HCT116 (cell line): ENCODE results near the gene KLHDC7B. TPM values are rescaled to one million over a fixed set of nuclear protein-coding genes. Genes with fewer than 3 reads are reported as not detected.

Experiments
- ATAC-seq: fragments of 200-7000 bp; cut with Tn5 transposase; 2 replicates; pipeline ENCODE4 v1.9.1; 2020; ENCODE audit warnings: mild to moderate bottlenecking, moderate library complexity
- BruUV-seq: library from RNA; stranded (reverse); fragments of 400-500 nt; replicated peaks from 2 replicates; lab custom pipeline; 2021; lab: Mats Ljungman, UMichigan
- CTCF ChIA-PET: fragments of 300-600 bp; sonication (Branson Sonifier 250); formaldehyde crosslinking; loops from one replicate; lab custom pipeline; 2021; ENCODE audit warnings: antibody characterized with exemption; lab: Charles Lee
- POLR2A ChIA-PET: fragments of 300-600, 350-600 bp; sonication (Branson Sonifier 250); formaldehyde crosslinking; loops from one replicate; lab custom pipeline; 2021; ENCODE audit warnings: antibody characterized with exemption; lab: Charles Lee
- RAD21 ChIA-PET, 2 experiments: fragments of 300-600 bp; sonication (Branson Sonifier 250); formaldehyde crosslinking; loops; one replicate each; lab custom pipeline; 2023; ENCODE audit warnings: low total read pairs in 2 of 2; ENCODE audit not compliant: uncharacterized antibody in 2 of 2, unreplicated experiment in 2 of 2, low non-redundant PET in 1 of 2; lab: Charles Lee
- DNase-seq: peaks from one replicate; pipeline ENCODE4 v3.0.0-alpha.2; 2010; ENCODE audit warnings: low read depth, low spot score
- H2AFZ ChIP-seq: fragments of 200-600 bp; shearing (Covaris generic), sonication (generic); 2 replicates; pipeline ENCODE4 v1.6.1; 2017; ENCODE audit warnings: low read depth, mixed run types, mixed read lengths, antibody characterized with exemption, low read length; ENCODE audit not compliant: poor library complexity, severe bottlenecking
- H3K27ac ChIP-seq: 2 replicates; pipeline ENCODE4 v1.5.1; 2012; ENCODE audit warnings: low read depth, low read length
- H3K27me3 ChIP-seq: fragments of 200-600 bp; sonication (generic); 2 replicates; pipeline ENCODE4 v1.6.1; 2016; ENCODE audit warnings: mixed run types, low read length, mixed read lengths; ENCODE audit not compliant: insufficient read depth
- H3K36me3 ChIP-seq, 2 experiments: fragments of 200-500 bp in 1 of 2; fragments of 200-600 bp in 1 of 2; sonication (Bioruptor generic) in 1 of 2; sonication (generic) in 1 of 2; 2 replicates each; pipeline versions ENCODE4 v1.5.1 to v1.6.1; 2014 to 2016; ENCODE audit warnings: low read length in 2 of 2, inconsistent platforms in 1 of 2, mixed read lengths in 1 of 2, mixed run types in 1 of 2; ENCODE audit not compliant: insufficient read depth in 2 of 2, control insufficient read depth in 1 of 2
- H3K4me1 ChIP-seq, 2 experiments: fragments of 200-600 bp in 1 of 2; sonication (generic) in 1 of 2; 2 replicates each; pipeline versions ENCODE4 v1.5.1 to v1.6.1; 2012 to 2017; ENCODE audit warnings: low read length in 2 of 2, inconsistent platforms in 1 of 2, mild to moderate bottlenecking in 1 of 2, mixed read lengths in 1 of 2, mixed run types in 1 of 2, moderate library complexity in 1 of 2; ENCODE audit not compliant: insufficient read depth in 2 of 2, control insufficient read depth in 1 of 2
- H3K4me2 ChIP-seq: fragments of 200-600 bp; sonication (generic); 2 replicates; pipeline ENCODE4 v1.6.1; 2017; ENCODE audit warnings: mixed run types, low read length, mixed read lengths
- H3K4me3 ChIP-seq, 2 experiments: fragments of 200-600 bp in 1 of 2; sonication (generic) in 1 of 2; replicated peaks in 1 of 2; 2 replicates each; pipeline ENCODE4 v1.5.1; 2011 to 2016; ENCODE audit warnings: low read length in 2 of 2, control low read depth in 1 of 2, low read depth in 1 of 2, mild to moderate bottlenecking in 1 of 2, mixed read lengths in 1 of 2, mixed run types in 1 of 2
- H3K79me2 ChIP-seq: fragments of 200-600 bp; sonication (generic); 2 replicates; pipeline ENCODE4 v1.6.1; 2017; ENCODE audit warnings: mild to moderate bottlenecking, mixed run types, low read length, moderate library complexity, mixed read lengths; ENCODE audit not compliant: insufficient read depth
- H3K9ac ChIP-seq: fragments of 200-600 bp; sonication (generic); 2 replicates; pipeline ENCODE4 v1.6.1; 2016; ENCODE audit warnings: low read length, mixed read lengths
- H3K9me2 ChIP-seq: fragments of 200-600 bp; sonication (generic), shearing (Covaris generic); 2 replicates; pipeline ENCODE4 v1.6.1; 2017; ENCODE audit warnings: mixed run types, mild to moderate bottlenecking, moderate library complexity; ENCODE audit not compliant: insufficient read depth
- H3K9me3 ChIP-seq, 2 experiments: fragments of 200-500 bp in 1 of 2; fragments of 200-600 bp in 1 of 2; sonication (Bioruptor generic) in 1 of 2; sonication (generic) in 1 of 2; 2 replicates each; pipeline ENCODE4 v1.6.1; 2014 to 2017; ENCODE audit warnings: low read length in 2 of 2, mixed read lengths in 2 of 2, inconsistent platforms in 1 of 2, low read depth in 1 of 2, mild to moderate bottlenecking in 1 of 2, mixed run types in 1 of 2, moderate library complexity in 1 of 2; ENCODE audit not compliant: control insufficient read depth in 1 of 2, insufficient read depth in 1 of 2
- H4K20me1 ChIP-seq: fragments of 200-600 bp; sonication (generic), shearing (Covaris generic); 2 replicates; pipeline ENCODE4 v1.6.1; 2017; ENCODE audit warnings: mixed run types, mild to moderate bottlenecking, moderate library complexity; ENCODE audit not compliant: insufficient read depth
- CBX3 ChIP-seq: IDR thresholded peaks from 2 replicates; pipeline ENCODE4 v1.6.1; 2012; ENCODE audit warnings: low read depth
- CEBPB ChIP-seq: IDR thresholded peaks from 2 replicates; pipeline ENCODE4 v1.6.1; 2012; ENCODE audit warnings: low read depth
- EGR1 ChIP-seq: IDR thresholded peaks from 2 replicates; pipeline ENCODE4 v1.6.1; 2012; ENCODE audit warnings: low read depth
- EZH2phosphoT487 ChIP-seq: fragments of 200-600 bp; IDR thresholded peaks from 2 replicates; pipeline ENCODE4 v1.6.1; 2018; ENCODE audit warnings: antibody characterized with exemption, borderline replicate concordance
- FOSL1 ChIP-seq: IDR thresholded peaks from 2 replicates; pipeline ENCODE4 v1.6.1; 2012; ENCODE audit warnings: low read depth
- JUND ChIP-seq: IDR thresholded peaks from 2 replicates; pipeline ENCODE4 v1.6.1; 2012
- POLR2A ChIP-seq: IDR thresholded peaks from 2 replicates; pipeline ENCODE4 v1.7.0; 2011; ENCODE audit warnings: borderline replicate concordance; ENCODE audit not compliant: insufficient read depth, insufficient read length; ENCODE audit errors: extremely low read depth
- RAD21 ChIP-seq: IDR thresholded peaks from 2 replicates; pipeline ENCODE4 v1.6.1; 2012; ENCODE audit warnings: low read depth, mild to moderate bottlenecking
- SIN3A ChIP-seq: IDR thresholded peaks from 2 replicates; pipeline ENCODE4 v1.6.1; 2012; ENCODE audit warnings: low read depth
- SP1 ChIP-seq: IDR thresholded peaks from 2 replicates; pipeline ENCODE4 v1.6.1; 2012; ENCODE audit warnings: low read depth
- SRF ChIP-seq: IDR thresholded peaks from 2 replicates; pipeline ENCODE4 v1.6.1; 2012; ENCODE audit warnings: low read depth
- TCF7L2 ChIP-seq: IDR thresholded peaks from 2 replicates; pipeline ENCODE4 v1.7.0; 2011; ENCODE audit warnings: borderline replicate concordance, inconsistent platforms; ENCODE audit not compliant: insufficient read depth, insufficient read length; ENCODE audit errors: extremely low read depth
- YY1 ChIP-seq: IDR thresholded peaks from 2 replicates; pipeline ENCODE4 v1.6.1; 2011; ENCODE audit warnings: low read length, low read depth, moderate library complexity, mild to moderate bottlenecking; ENCODE audit not compliant: insufficient replicate concordance; ENCODE audit errors: extremely low read depth
- intact Hi-C: fragments of 100-400 bp; cut with micrococcal nuclease; formaldehyde crosslinking; loops from 2 replicates; pipeline ENCODE4 v1.10.0; 2022
- total RNA-seq: library from RNA; stranded (reverse); gene quantifications from one replicate; pipeline ENCODE4 v1.2.1, GENCODE V29; 2021; ENCODE audit not compliant: unreplicated experiment
- TF ChIP-seq, protein P1 (sequence below), 3 experiments: fragments of 200-600 bp in 1 of 3; sonication (generic) in 1 of 3; IDR thresholded peaks in 2 of 3; conservative IDR thresholded peaks in 1 of 3; 2 replicates each; pipeline ENCODE4 v1.5.1; 2012 to 2017; ENCODE audit warnings: low read depth in 2 of 3, low read length in 2 of 3, antibody characterized with exemption in 1 of 3, borderline replicate concordance in 1 of 3, control low read depth in 1 of 3, mild to moderate bottlenecking in 1 of 3, mixed read lengths in 1 of 3, mixed run types in 1 of 3, moderate library complexity in 1 of 3; ENCODE audit not compliant: insufficient read depth in 1 of 3
- TF ChIP-seq, protein P2 (sequence below): IDR thresholded peaks from 2 replicates; pipeline ENCODE4 v1.6.1; 2011; ENCODE audit warnings: mild to moderate bottlenecking, low read length, moderate library complexity; ENCODE audit not compliant: insufficient replicate concordance; ENCODE audit errors: extremely low read depth
- TF ChIP-seq, protein P3 (sequence below): IDR thresholded peaks from 2 replicates; pipeline ENCODE4 v1.6.1; 2012
- TF ChIP-seq, protein P4 (sequence below): IDR thresholded peaks from 2 replicates; pipeline ENCODE4 v1.6.1; 2012; ENCODE audit warnings: low read depth
- TF ChIP-seq, protein P5 (sequence below): IDR thresholded peaks from 2 replicates; pipeline ENCODE4 v1.6.1; 2012

Gene KLHDC7B
- total RNA-seq, 1 experiment from 2014 or later = 0.69 TPM

DNA sequence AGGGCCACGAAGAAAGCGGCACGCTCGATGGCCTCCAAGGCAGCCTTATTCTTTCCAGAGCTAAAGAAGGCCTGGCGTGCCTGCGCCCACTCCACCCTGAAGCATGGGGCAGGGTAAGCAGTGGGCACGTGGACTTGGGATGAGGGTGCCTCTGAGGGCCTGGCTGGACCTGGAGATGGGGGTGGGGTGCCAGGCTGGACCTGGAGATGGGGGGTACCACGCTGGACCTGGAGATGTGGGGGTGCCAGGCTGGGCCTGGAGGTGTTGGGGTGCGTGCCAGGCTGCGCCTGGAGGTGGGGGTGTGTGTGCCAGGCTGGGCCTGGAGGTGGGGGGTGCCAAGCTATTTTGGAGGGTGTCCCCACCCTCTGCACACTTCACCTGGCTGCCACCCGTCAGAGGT lies 27.3 kb downstream of the KLHDC7B start:
- ATAC-seq (no peak), DNase-seq (no peak)
- H3K9me2 ChIP-seq = no peaks in the 10 kb centered on the region
- H3K4me1 ChIP-seq = no peaks in the 10 kb centered on the region; a peak in 1 of 4 replicates
- H3K36me3 ChIP-seq = peaks cover 0 to 5% of the 10 kb centered on the region in 2 experiments; a peak in 1 of 4 replicates
- CTCF ChIA-PET = interaction anchor here (1.2 kb wide), 1 partner anchor 10 kb away, joined by 9 read pairs; the partner anchor contains the start of gene SYCE3
- H3K27ac ChIP-seq = no peak overlapping the region
- POLR2A ChIA-PET = no interaction called here
- no peaks in the 10 kb centered on the region for H3K79me2 ChIP-seq
- no peaks in the 10 kb centered on the region for H3K9me3 ChIP-seq
- no peak overlapping the region for H3K4me2 ChIP-seq
- H4K20me1 ChIP-seq = no peaks in the 10 kb centered on the region
- no peak for TF ChIP-seq SP1
- TF ChIP-seq, protein P1, sequence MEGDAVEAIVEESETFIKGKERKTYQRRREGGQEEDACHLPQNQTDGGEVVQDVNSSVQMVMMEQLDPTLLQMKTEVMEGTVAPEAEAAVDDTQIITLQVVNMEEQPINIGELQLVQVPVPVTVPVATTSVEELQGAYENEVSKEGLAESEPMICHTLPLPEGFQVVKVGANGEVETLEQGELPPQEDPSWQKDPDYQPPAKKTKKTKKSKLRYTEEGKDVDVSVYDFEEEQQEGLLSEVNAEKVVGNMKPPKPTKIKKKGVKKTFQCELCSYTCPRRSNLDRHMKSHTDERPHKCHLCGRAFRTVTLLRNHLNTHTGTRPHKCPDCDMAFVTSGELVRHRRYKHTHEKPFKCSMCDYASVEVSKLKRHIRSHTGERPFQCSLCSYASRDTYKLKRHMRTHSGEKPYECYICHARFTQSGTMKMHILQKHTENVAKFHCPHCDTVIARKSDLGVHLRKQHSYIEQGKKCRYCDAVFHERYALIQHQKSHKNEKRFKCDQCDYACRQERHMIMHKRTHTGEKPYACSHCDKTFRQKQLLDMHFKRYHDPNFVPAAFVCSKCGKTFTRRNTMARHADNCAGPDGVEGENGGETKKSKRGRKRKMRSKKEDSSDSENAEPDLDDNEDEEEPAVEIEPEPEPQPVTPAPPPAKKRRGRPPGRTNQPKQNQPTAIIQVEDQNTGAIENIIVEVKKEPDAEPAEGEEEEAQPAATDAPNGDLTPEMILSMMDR (IDR thresholded peaks at IDR 0.05 in 2 of 3, conservative IDR thresholded peaks at IDR 0.05 in 1 of 3; ENCODE audit: borderline replicate concordance in 1 of 3, insufficient read depth in 1 of 3, low read depth in 2 of 3, low read length in 2 of 3) = no peak
- TF ChIP-seq, protein P2, sequence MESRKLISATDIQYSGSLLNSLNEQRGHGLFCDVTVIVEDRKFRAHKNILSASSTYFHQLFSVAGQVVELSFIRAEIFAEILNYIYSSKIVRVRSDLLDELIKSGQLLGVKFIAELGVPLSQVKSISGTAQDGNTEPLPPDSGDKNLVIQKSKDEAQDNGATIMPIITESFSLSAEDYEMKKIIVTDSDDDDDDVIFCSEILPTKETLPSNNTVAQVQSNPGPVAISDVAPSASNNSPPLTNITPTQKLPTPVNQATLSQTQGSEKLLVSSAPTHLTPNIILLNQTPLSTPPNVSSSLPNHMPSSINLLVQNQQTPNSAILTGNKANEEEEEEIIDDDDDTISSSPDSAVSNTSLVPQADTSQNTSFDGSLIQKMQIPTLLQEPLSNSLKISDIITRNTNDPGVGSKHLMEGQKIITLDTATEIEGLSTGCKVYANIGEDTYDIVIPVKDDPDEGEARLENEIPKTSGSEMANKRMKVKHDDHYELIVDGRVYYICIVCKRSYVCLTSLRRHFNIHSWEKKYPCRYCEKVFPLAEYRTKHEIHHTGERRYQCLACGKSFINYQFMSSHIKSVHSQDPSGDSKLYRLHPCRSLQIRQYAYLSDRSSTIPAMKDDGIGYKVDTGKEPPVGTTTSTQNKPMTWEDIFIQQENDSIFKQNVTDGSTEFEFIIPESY = no peak
- TF ChIP-seq, protein P3, sequence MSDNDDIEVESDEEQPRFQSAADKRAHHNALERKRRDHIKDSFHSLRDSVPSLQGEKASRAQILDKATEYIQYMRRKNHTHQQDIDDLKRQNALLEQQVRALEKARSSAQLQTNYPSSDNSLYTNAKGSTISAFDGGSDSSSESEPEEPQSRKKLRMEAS = no peak
- no peak for TF ChIP-seq EZH2phosphoT487
- no peak for TF ChIP-seq SIN3A
- no peak for TF ChIP-seq CBX3
- no peak for TF ChIP-seq CEBPB
- TF ChIP-seq, protein P4, sequence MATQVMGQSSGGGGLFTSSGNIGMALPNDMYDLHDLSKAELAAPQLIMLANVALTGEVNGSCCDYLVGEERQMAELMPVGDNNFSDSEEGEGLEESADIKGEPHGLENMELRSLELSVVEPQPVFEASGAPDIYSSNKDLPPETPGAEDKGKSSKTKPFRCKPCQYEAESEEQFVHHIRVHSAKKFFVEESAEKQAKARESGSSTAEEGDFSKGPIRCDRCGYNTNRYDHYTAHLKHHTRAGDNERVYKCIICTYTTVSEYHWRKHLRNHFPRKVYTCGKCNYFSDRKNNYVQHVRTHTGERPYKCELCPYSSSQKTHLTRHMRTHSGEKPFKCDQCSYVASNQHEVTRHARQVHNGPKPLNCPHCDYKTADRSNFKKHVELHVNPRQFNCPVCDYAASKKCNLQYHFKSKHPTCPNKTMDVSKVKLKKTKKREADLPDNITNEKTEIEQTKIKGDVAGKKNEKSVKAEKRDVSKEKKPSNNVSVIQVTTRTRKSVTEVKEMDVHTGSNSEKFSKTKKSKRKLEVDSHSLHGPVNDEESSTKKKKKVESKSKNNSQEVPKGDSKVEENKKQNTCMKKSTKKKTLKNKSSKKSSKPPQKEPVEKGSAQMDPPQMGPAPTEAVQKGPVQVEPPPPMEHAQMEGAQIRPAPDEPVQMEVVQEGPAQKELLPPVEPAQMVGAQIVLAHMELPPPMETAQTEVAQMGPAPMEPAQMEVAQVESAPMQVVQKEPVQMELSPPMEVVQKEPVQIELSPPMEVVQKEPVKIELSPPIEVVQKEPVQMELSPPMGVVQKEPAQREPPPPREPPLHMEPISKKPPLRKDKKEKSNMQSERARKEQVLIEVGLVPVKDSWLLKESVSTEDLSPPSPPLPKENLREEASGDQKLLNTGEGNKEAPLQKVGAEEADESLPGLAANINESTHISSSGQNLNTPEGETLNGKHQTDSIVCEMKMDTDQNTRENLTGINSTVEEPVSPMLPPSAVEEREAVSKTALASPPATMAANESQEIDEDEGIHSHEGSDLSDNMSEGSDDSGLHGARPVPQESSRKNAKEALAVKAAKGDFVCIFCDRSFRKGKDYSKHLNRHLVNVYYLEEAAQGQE = no peak
- TF ChIP-seq POLR2A = no peak
- no peak for TF ChIP-seq SRF
- TF ChIP-seq TCF7L2 = no peak
- TF ChIP-seq EGR1 = no peak
- no peak for TF ChIP-seq YY1
- no peak for TF ChIP-seq JUND
- TF ChIP-seq, protein P5, sequence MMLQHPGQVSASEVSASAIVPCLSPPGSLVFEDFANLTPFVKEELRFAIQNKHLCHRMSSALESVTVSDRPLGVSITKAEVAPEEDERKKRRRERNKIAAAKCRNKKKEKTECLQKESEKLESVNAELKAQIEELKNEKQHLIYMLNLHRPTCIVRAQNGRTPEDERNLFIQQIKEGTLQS = no peak
- no peak for TF ChIP-seq FOSL1
- no peak for TF ChIP-seq RAD21
- BruUV-seq = no TSS peak
- no peaks in the 10 kb centered on the region for H3K27me3 ChIP-seq
- H3K4me3 ChIP-seq = no peak overlapping the region
- H2AFZ ChIP-seq = no peak overlapping the region
- no peak overlapping the region for H3K9ac ChIP-seq
- intact Hi-C loops = no loop called here
- RAD21 ChIA-PET = no interaction called here
